Activated T-helper 9 cell treated with anti-CD3 and anti-CD28 coated beads, Interleukin-2, amount 50 U/mL, for 16 hours (primary cell): ENCODE results near the gene ZNF341.

Experiments
- DNase-seq: peaks from one replicate; pipeline ENCODE4 v3.0.0-alpha.2; 2020; ENCODE audit warnings: low read depth

The ZNF341 gene

GRCh38 chr20:33796263-33796906 is 64.6 kb downstream of the ZNF341 start:
- DNase-seq = no peak

GRCh38 chr20:33796907-33797544 is 65.2 kb downstream of the ZNF341 start:
- DNase-seq = no peak

GRCh38 chr20:33798444-33798843 is 66.6 kb downstream of the ZNF341 start:
- no peak for DNase-seq

- no peak for DNase-seq
Observed at GRCh38 chr20:33803921-33804337, 72.1 kb downstream of the ZNF341 start.

- DNase-seq = no peak
Observed at GRCh38 chr20:33808388-33808787, 76.6 kb downstream of the ZNF341 start.

GRCh38 chr20:33810259-33810658 is 78.5 kb downstream of the ZNF341 start:
- no peak for DNase-seq

- peak; percentile 98 for DNase-seq
Observed at GRCh38 chr20:33810885-33811775, 79.3 kb downstream of the ZNF341 start, which contains the start of gene CHMP4B. TSS of gene CHMP4B (plus strand) at chr20:33811348. CDS start at chr20:33811469, 121 bp downstream.

GRCh38 chr20:33811776-33812151 is 80.0 kb downstream of the ZNF341 start:
- no peak for DNase-seq

- peak; percentile 20 for DNase-seq
Observed at GRCh38 chr20:33812152-33812849, 80.5 kb downstream of the ZNF341 start.

GRCh38 chr20:33812908-33813462 is 81.2 kb downstream of the ZNF341 start:
- DNase-seq = no peak

GRCh38 chr20:33814238-33814712 is 82.5 kb downstream of the ZNF341 start:
- no peak for DNase-seq

GRCh38 chr20:33815671-33816070 is 83.9 kb downstream of the ZNF341 start:
- DNase-seq = no peak

GRCh38 chr20:33816191-33816590 is 84.4 kb downstream of the ZNF341 start:
- DNase-seq = no peak

- DNase-seq = no peak
Observed at GRCh38 chr20:33817411-33817810, 85.6 kb downstream of the ZNF341 start.

GRCh38 chr20:33819456-33819855 is 87.7 kb downstream of the ZNF341 start:
- no peak for DNase-seq

GRCh38 chr20:33820362-33820761 is 88.6 kb downstream of the ZNF341 start:
- no peak for DNase-seq

GRCh38 chr20:33821270-33821836 is 89.6 kb downstream of the ZNF341 start:
- DNase-seq = no peak

- no peak for DNase-seq
Observed at GRCh38 chr20:33822423-33822822, 90.6 kb downstream of the ZNF341 start.

GRCh38 chr20:33822991-33823390 is 91.2 kb downstream of the ZNF341 start:
- DNase-seq = no peak

- no peak for DNase-seq
Observed at GRCh38 chr20:33824852-33825251, 93.1 kb downstream of the ZNF341 start.
